ENCODE measurements around the gene GRAP. TPM values are rescaled to one million over a fixed set of nuclear protein-coding genes. Genes with fewer than 3 reads are reported as not detected.
"Not testable (repeated sequence)": the region's sequence is repeated elsewhere in the genome, so short reads cannot be mapped to it uniquely, and the experiment has no call there.

Gene GRAP
- under 1 TPM in 1 of 2 donors, not detected in 1; 0.15 TPM for total RNA-seq
- 1.1 TPM for polyA plus RNA-seq (2013, experiment 1 of 2)
- polyA plus RNA-seq (2013, experiment 2 of 2) = 0.33 TPM
- long read RNA-seq, experiment 1 = 0 reads
- long read RNA-seq, experiment 2 = 0 reads
- long read RNA-seq, experiment 3, partial matches to known transcripts = 0 of 1 reads
- long read RNA-seq, experiment 3, other reads (novel, unspliced or antisense) = 0 of 1 reads
- long read RNA-seq, experiment 4 = 0 reads

GRCh38 chr17:19046782-19047375 lies at the start of gene GRAP:
GRAP (minus strand) TSS chr17:19046957; CDS start chr17:19046926, 31 bp downstream.
- not testable (repeated sequence) for H3K36me3 ChIP-seq (ENCODE audit: control insufficient read depth, insufficient read depth, low read length); H3K4me3 Mint-ChIP-seq; H3K36me3 Mint-ChIP-seq (ENCODE audit: low read depth)

DNA sequence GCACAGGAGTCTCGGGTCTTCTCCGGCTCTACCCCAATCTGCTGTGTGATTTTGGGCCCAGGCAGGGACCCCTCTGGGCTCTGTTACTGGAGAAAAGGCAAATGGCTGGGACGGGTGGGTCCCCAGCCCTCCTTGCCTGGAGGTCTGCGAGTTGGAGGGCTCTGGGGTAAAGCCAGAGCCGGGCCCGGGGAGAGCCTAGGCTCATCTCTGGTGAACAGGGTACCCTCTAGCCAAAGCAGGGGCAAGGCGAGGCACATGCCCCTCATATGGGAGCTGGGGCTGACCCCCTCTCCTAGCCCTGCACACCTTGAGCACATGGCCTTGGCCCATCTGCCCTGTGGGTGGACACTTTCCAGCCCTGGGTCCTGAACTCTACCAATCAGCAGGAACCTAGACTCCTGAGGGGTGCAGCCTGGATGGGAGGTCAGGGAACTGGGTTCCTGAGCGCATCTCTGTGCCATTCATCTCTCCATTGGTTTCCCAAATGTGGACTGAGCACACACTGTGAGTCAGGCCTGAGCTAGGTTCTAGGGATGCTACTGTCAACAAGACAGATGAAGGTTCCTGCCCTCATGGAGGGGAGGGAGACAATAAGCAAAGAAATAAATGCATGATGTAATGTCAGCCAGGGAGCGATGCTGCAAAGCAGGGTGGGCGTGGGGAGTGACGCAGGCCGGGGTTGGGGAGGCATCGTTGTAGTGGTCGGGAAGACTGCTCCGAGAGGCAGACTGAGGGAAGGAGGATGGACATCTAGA lies 47.1 kb upstream of the GRAP start:
- H3K27me3 Mint-ChIP-seq (ENCODE audit: insufficient read depth); H3K9me3 Mint-ChIP-seq; H3K36me3 Mint-ChIP-seq (ENCODE audit: low read depth); H3K4me3 ChIP-seq (ENCODE audit: low read length); H3K36me3 ChIP-seq (ENCODE audit: control insufficient read depth, insufficient read depth, low read length); H3K4me1 Mint-ChIP-seq; H3K4me1 ChIP-seq (ENCODE audit: control insufficient read depth, insufficient read depth, low read length); H3K27ac ChIP-seq (ENCODE audit: low read depth, low read length); H3K27me3 ChIP-seq (ENCODE audit: control insufficient read depth, insufficient read depth, low read length, poor library complexity, severe bottlenecking); H3K9ac ChIP-seq (ENCODE audit: extremely low read depth, low read length, poor library complexity, severe bottlenecking); H3K27ac Mint-ChIP-seq; H3K4me3 Mint-ChIP-seq; H3K9me3 ChIP-seq (ENCODE audit: control insufficient read depth, low read length): not testable (repeated sequence)
- peak; percentile 28 for DNase-seq
- WGBS, 2 experiments (ENCODE audit: insufficient coverage in 1 of 2, insufficient read length in 1 of 2) = 88 to 89% methylated on average over 2 to 6 of the region's 15 CpGs

More at GRCh38 chr17:19046782-19047375, at the start of gene GRAP:
- not testable (repeated sequence) for H3K4me1 ChIP-seq (ENCODE audit: control insufficient read depth, insufficient read depth, low read length); H3K4me3 ChIP-seq (ENCODE audit: low read length); H3K9me3 Mint-ChIP-seq; H3K9ac ChIP-seq (ENCODE audit: extremely low read depth, low read length, poor library complexity, severe bottlenecking); H3K4me1 Mint-ChIP-seq; H3K27me3 ChIP-seq (ENCODE audit: control insufficient read depth, insufficient read depth, low read length, poor library complexity, severe bottlenecking); H3K27ac Mint-ChIP-seq; H3K9me3 ChIP-seq (ENCODE audit: control insufficient read depth, low read length); DNase-seq; H3K27ac ChIP-seq (ENCODE audit: low read depth, low read length); H3K27me3 Mint-ChIP-seq (ENCODE audit: insufficient read depth)
- no CpG with 5 or more reads among the region's 12 CpGs for WGBS, 2 experiments (ENCODE audit: insufficient coverage in 1 of 2, insufficient read length in 1 of 2)

- H3K27ac Mint-ChIP-seq; H3K27me3 Mint-ChIP-seq (ENCODE audit: insufficient read depth): not testable (repeated sequence)
Observed at GRCh38 chr17:19092737-19093683, 46.3 kb upstream of the GRAP start.

DNA sequence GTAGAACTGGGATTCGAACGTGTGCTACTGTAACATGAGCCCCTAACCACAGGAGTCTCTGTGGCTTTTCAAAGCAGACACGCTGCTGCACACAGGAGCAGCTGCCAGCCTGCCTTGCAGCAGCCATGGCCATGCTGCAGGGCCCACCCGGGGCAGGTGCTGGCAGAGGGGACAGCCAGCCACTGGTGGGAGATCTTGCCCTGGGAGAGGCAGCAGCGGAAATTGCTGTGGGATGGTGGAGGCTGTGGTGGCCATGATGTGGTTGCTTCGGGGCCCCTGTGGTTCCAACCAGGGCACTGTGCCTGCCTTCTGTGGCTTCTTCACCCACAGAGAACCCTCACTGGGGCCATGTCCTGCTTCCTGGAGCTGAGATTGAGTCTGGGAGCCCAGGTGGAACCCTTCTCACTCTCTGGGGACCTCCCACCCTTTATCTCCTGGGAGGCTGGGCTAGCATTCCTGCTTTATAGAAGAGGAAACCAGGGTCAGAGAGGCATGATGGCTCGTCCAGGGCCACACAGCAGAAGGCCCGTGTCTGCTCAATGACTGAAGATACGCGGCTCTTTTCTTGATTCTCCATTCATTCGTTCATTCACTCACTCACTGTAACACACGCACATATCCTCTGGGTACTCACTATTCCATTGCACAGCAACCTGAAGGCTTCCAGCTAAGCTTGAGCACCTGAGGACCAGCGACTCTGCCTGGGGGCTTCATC lies 43.5 kb upstream of the GRAP start:
- not testable (repeated sequence) for H3K27ac Mint-ChIP-seq; H3K9me3 ChIP-seq (ENCODE audit: control insufficient read depth, low read length); H3K27ac ChIP-seq (ENCODE audit: low read depth, low read length); H3K4me1 ChIP-seq (ENCODE audit: control insufficient read depth, insufficient read depth, low read length); H3K36me3 ChIP-seq (ENCODE audit: control insufficient read depth, insufficient read depth, low read length); H3K4me3 Mint-ChIP-seq; H3K4me1 Mint-ChIP-seq; H3K4me3 ChIP-seq (ENCODE audit: low read length); H3K27me3 ChIP-seq (ENCODE audit: control insufficient read depth, insufficient read depth, low read length, poor library complexity, severe bottlenecking); H3K27me3 Mint-ChIP-seq (ENCODE audit: insufficient read depth); H3K9ac ChIP-seq (ENCODE audit: extremely low read depth, low read length, poor library complexity, severe bottlenecking); H3K9me3 Mint-ChIP-seq; H3K36me3 Mint-ChIP-seq (ENCODE audit: low read depth); DNase-seq
- WGBS, 2 experiments (ENCODE audit: insufficient coverage in 1 of 2, insufficient read length in 1 of 2) = no CpG with 5 or more reads among the region's 13 CpGs

More at GRCh38 chr17:19092737-19093683, 46.3 kb upstream of the GRAP start:
- peak; percentile 27 for DNase-seq
- H3K4me1 Mint-ChIP-seq; H3K4me1 ChIP-seq (ENCODE audit: control insufficient read depth, insufficient read depth, low read length); H3K27me3 ChIP-seq (ENCODE audit: control insufficient read depth, insufficient read depth, low read length, poor library complexity, severe bottlenecking); H3K36me3 ChIP-seq (ENCODE audit: control insufficient read depth, insufficient read depth, low read length); H3K4me3 ChIP-seq (ENCODE audit: low read length); H3K9me3 ChIP-seq (ENCODE audit: control insufficient read depth, low read length); H3K27ac ChIP-seq (ENCODE audit: low read depth, low read length); H3K9ac ChIP-seq (ENCODE audit: extremely low read depth, low read length, poor library complexity, severe bottlenecking); H3K36me3 Mint-ChIP-seq (ENCODE audit: low read depth); H3K4me3 Mint-ChIP-seq; H3K9me3 Mint-ChIP-seq: not testable (repeated sequence)
- WGBS, 2 experiments (ENCODE audit: insufficient coverage in 1 of 2, insufficient read length in 1 of 2) = 95% methylated on average over 7 of the region's 15 CpGs; no CpG with 5 or more reads in 1 of the 2 experiments

- not testable (repeated sequence) for H3K9ac ChIP-seq (ENCODE audit: extremely low read depth, low read length, poor library complexity, severe bottlenecking); H3K4me3 Mint-ChIP-seq; H3K9me3 Mint-ChIP-seq; H3K27me3 Mint-ChIP-seq (ENCODE audit: insufficient read depth); H3K4me3 ChIP-seq (ENCODE audit: low read length); H3K36me3 ChIP-seq (ENCODE audit: control insufficient read depth, insufficient read depth, low read length); H3K27ac ChIP-seq (ENCODE audit: low read depth, low read length); H3K27ac Mint-ChIP-seq; H3K4me1 ChIP-seq (ENCODE audit: control insufficient read depth, insufficient read depth, low read length); H3K9me3 ChIP-seq (ENCODE audit: control insufficient read depth, low read length); DNase-seq; H3K27me3 ChIP-seq (ENCODE audit: control insufficient read depth, insufficient read depth, low read length, poor library complexity, severe bottlenecking); H3K36me3 Mint-ChIP-seq (ENCODE audit: low read depth); H3K4me1 Mint-ChIP-seq
- WGBS, 2 experiments (ENCODE audit: insufficient coverage in 1 of 2, insufficient read length in 1 of 2) = 10% methylated on average over 2 of the region's 77 CpGs; no CpG with 5 or more reads in 1 of the 2 experiments
Observed at GRCh38 chr17:19088804-19089685, 42.3 kb upstream of the GRAP start.
